ENCODE results near the gene GSTP1.
"Not testable (repeated sequence)": the region's sequence is repeated elsewhere in the genome, so short reads cannot be mapped to it uniquely, and the experiment has no call there.

DNA sequence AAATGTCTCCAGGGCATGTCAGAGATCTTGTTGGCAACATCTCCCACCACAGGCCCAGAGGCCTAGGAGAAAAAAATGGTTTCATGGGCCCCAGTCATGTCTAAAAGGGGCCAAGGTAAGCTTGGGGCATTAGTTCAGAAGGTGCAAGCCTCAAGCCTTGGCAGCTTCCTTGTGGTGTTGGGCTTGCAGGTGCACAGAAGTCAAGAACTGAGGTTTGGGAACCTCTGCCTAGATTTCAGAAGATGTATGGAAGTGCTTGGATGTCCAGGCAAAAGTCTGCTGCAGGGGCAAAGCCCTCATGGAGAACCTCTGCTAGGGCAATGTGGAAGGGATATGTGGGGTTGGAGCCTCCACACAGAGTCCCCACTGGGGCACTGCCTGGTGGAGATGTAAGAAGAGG lies 31.9 kb upstream of the GSTP1 start:
- TF ChIP-seq, protein P1, sequence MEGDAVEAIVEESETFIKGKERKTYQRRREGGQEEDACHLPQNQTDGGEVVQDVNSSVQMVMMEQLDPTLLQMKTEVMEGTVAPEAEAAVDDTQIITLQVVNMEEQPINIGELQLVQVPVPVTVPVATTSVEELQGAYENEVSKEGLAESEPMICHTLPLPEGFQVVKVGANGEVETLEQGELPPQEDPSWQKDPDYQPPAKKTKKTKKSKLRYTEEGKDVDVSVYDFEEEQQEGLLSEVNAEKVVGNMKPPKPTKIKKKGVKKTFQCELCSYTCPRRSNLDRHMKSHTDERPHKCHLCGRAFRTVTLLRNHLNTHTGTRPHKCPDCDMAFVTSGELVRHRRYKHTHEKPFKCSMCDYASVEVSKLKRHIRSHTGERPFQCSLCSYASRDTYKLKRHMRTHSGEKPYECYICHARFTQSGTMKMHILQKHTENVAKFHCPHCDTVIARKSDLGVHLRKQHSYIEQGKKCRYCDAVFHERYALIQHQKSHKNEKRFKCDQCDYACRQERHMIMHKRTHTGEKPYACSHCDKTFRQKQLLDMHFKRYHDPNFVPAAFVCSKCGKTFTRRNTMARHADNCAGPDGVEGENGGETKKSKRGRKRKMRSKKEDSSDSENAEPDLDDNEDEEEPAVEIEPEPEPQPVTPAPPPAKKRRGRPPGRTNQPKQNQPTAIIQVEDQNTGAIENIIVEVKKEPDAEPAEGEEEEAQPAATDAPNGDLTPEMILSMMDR (IDR thresholded peaks at IDR 0.05) = not testable (repeated sequence)
- not testable (repeated sequence) for TF ChIP-seq POLR2A, POLR2AphosphoS5 (IDR thresholded peaks at IDR 0.05)
